Smooth muscle cell (in vitro differentiated cells): ENCODE data around the gene LHX4. TPM values are rescaled to one million over a fixed set of nuclear protein-coding genes. Genes with fewer than 3 reads are reported as not detected.

Experiments
- DNase-seq: peaks from one replicate; lab custom pipeline; 2025; ENCODE audit not compliant: unreplicated experiment; lab: John Stamatoyannopoulos, UW
- H2AFZ ChIP-seq: fragments of 200-600 bp; sonication (generic); 2 replicates; pipeline ENCODE4 v1.6.0; 2016; ENCODE audit warnings: antibody characterized with exemption, low read depth, mild to moderate bottlenecking
- H3F3A ChIP-seq: fragments of 200-600 bp; sonication (generic); 2 replicates; pipeline ENCODE4 v1.6.0; 2017; ENCODE audit warnings: antibody characterized with exemption, low read depth
- H3K27ac ChIP-seq: fragments of 200-600 bp; sonication (generic); 2 replicates; pipeline ENCODE4 v1.5.1; 2016; ENCODE audit warnings: low read depth, mild to moderate bottlenecking
- H3K27me3 ChIP-seq: fragments of 200-600 bp; sonication (generic); 2 replicates; pipeline ENCODE4 v1.6.1; 2016; ENCODE audit warnings: low read depth, mild to moderate bottlenecking
- H3K36me3 ChIP-seq: fragments of 200-600 bp; sonication (generic); 2 replicates; pipeline ENCODE4 v1.5.1; 2016; ENCODE audit warnings: low read depth
- H3K4me1 ChIP-seq: fragments of 200-600 bp; sonication (generic); 2 replicates; pipeline ENCODE4 v1.5.1; 2016; ENCODE audit warnings: low read depth
- H3K4me2 ChIP-seq: fragments of 200-600 bp; sonication (generic); 2 replicates; pipeline ENCODE4 v1.6.0; 2016; ENCODE audit warnings: mild to moderate bottlenecking
- H3K4me3 ChIP-seq: fragments of 200-600 bp; sonication (generic); 2 replicates; pipeline ENCODE4 v1.5.1; 2016; ENCODE audit warnings: mild to moderate bottlenecking
- H3K79me2 ChIP-seq: fragments of 200-600 bp; sonication (generic); 2 replicates; pipeline ENCODE4 v1.6.0; 2016; ENCODE audit warnings: low read depth, mild to moderate bottlenecking
- H3K9ac ChIP-seq: fragments of 200-600 bp; sonication (generic); 2 replicates; pipeline ENCODE4 v1.6.0; 2016; ENCODE audit warnings: low read depth
- H3K9me3 ChIP-seq: fragments of 200-600 bp; sonication (generic); replicated peaks from 2 replicates; pipeline ENCODE4 v1.5.1; 2016; ENCODE audit warnings: low read depth
- H4K20me1 ChIP-seq: fragments of 200-600 bp; sonication (generic); 2 replicates; pipeline ENCODE4 v1.6.0; 2016; ENCODE audit warnings: low read depth
- CTCF ChIP-seq: fragments of 200-600 bp; sonication (generic); IDR thresholded peaks from 2 replicates; pipeline ENCODE4 v1.5.1; 2017; ENCODE audit warnings: borderline replicate concordance, mild to moderate bottlenecking, antibody characterized with exemption; ENCODE audit not compliant: insufficient read depth, poor library complexity, severe bottlenecking
- WGBS: methylation state at CpG from one replicate; pipeline ENCODE4 v1.1.7; 2016; ENCODE audit warnings: low lambda C conversion rate; 5-methylcytosine and 5-hydroxymethylcytosine counted together
- polyA plus RNA-seq: library from polyadenylated mRNA; unstranded; fragments of >200 nt; fragmentation: Nextera tagmentation; extraction: Ambion mirVana; gene quantifications from 2 replicates; pipeline ENCODE4 v1.2.1, GENCODE V29; 2016
- total RNA-seq: library from RNA; depleted of rRNA; stranded (reverse); fragments of >200 nt; gene quantifications from 2 replicates; pipeline ENCODE4 v1.2.3, GENCODE V29; 2014

Gene LHX4
- total and polyA plus RNA-seq, 2 experiments from 2014 or later = not detected

GRCh38 chr1:180219776-180220175 lies 10.3 kb upstream of the LHX4 start:
- Histone ChIP-seq H3K4me1 (no peaks in the 10 kb centered on the region), H4K20me1 (no peaks in the 10 kb centered on the region), H3K4me2 (no peak overlapping the region), H3K79me2 (no peaks in the 10 kb centered on the region), H3K9ac (no peak overlapping the region), H3K36me3 (no peaks in the 10 kb centered on the region), H3K9me3 (no peaks in the 10 kb centered on the region), H3F3A (no peaks in the 10 kb centered on the region), H3K27me3 (peaks cover 35% of the 10 kb centered on the region), H2AFZ (no peak overlapping the region), H3K4me3 (no peak overlapping the region), H3K27ac (no peak overlapping the region)
- 91% methylated on average over 11 of the region's 11 CpGs for WGBS
- DNase-seq = no peak
- no peak for TF ChIP-seq CTCF

GRCh38 chr1:180221462-180221861 lies 8.6 kb upstream of the LHX4 start:
- H3K4me3 ChIP-seq = no peak overlapping the region
- no peak overlapping the region for H3K27ac ChIP-seq
- H3K4me2 ChIP-seq = no peak overlapping the region
- H2AFZ ChIP-seq = no peak overlapping the region
- no peaks in the 10 kb centered on the region for H3K9me3 ChIP-seq
- WGBS = 74% methylated on average over 6 of the region's 6 CpGs
- no peaks in the 10 kb centered on the region for H3F3A ChIP-seq
- H3K79me2 ChIP-seq = no peaks in the 10 kb centered on the region
- no peaks in the 10 kb centered on the region for H3K36me3 ChIP-seq
- no peak overlapping the region for H3K9ac ChIP-seq
- DNase-seq = no peak
- H3K4me1 ChIP-seq = no peaks in the 10 kb centered on the region
- TF ChIP-seq CTCF = no peak
- H3K27me3 ChIP-seq = peaks cover 52% of the 10 kb centered on the region
- no peaks in the 10 kb centered on the region for H4K20me1 ChIP-seq

- Histone ChIP-seq H3K27me3 (peaks cover 82% of the 10 kb centered on the region), H3K4me3 (no peak overlapping the region), H3K4me1 (peaks cover 3% of the 10 kb centered on the region), H3K4me2 (no peak overlapping the region), H3K9ac (no peak overlapping the region), H2AFZ (no peak overlapping the region), H3F3A (no peaks in the 10 kb centered on the region), H3K79me2 (no peaks in the 10 kb centered on the region), H4K20me1 (no peaks in the 10 kb centered on the region), H3K36me3 (no peaks in the 10 kb centered on the region), H3K27ac (no peak overlapping the region), H3K9me3 (no peaks in the 10 kb centered on the region)
- 77% methylated on average over 5 of the region's 5 CpGs for WGBS
- DNase-seq = no peak
- no peak for TF ChIP-seq CTCF
Measured at GRCh38 chr1:180224902-180225301, 5.2 kb upstream of the LHX4 start.

- H3K4me2 ChIP-seq = no peak overlapping the region
- H3K79me2 ChIP-seq = no peaks in the 10 kb centered on the region
- no peak overlapping the region for H2AFZ ChIP-seq
- H3K27ac ChIP-seq = no peak overlapping the region
- H3K27me3 ChIP-seq = peaks cover 87% of the 10 kb centered on the region
- H3K4me3 ChIP-seq = no peak overlapping the region
- H3K4me1 ChIP-seq = peaks cover 4% of the 10 kb centered on the region
- no peaks in the 10 kb centered on the region for H3K9me3 ChIP-seq
- no peak for DNase-seq
- 90% methylated on average over 2 of the region's 2 CpGs for whole genome bisulfite sequencing
- no peak for TF ChIP-seq CTCF
- H4K20me1 ChIP-seq = no peaks in the 10 kb centered on the region
- no peaks in the 10 kb centered on the region for H3F3A ChIP-seq
- no peaks in the 10 kb centered on the region for H3K36me3 ChIP-seq
- no peak overlapping the region for H3K9ac ChIP-seq
Measured at GRCh38 chr1:180225403-180225802, 4.7 kb upstream of the LHX4 start.
